B cell (primary cell): ENCODE measurements around the gene CTNNBL1. TPM values are rescaled to one million over a fixed set of nuclear protein-coding genes. Genes with fewer than 3 reads are reported as not detected.

Source experiments
- ATAC-seq: fragments of 200-7000 bp; cut with Tn5 transposase; one replicate; pipeline ENCODE4 v1.10.0; 2021; ENCODE audit warnings: low read depth, mild to moderate bottlenecking, moderate number of reproducible peaks, moderate library complexity
- CTCF ChIA-PET: fragments of 350-600 bp; sonication (Branson Sonifier 250); formaldehyde crosslinking; loops from one replicate; lab custom pipeline; 2021; ENCODE audit warnings: antibody characterized with exemption, inconsistent platforms; lab: Charles Lee
- POLR2A ChIA-PET: fragments of 350-600 bp; sonication (Branson Sonifier 250); formaldehyde crosslinking; loops from one replicate; lab custom pipeline; 2021; ENCODE audit warnings: antibody characterized with exemption; lab: Charles Lee
- DNase-seq: peaks from one replicate; pipeline ENCODE4 v3.0.0; 2013
- H2AFZ ChIP-seq: 2 replicates; pipeline ENCODE4 v1.6.1; 2012; ENCODE audit warnings: mild to moderate bottlenecking, low read depth, low read length; ENCODE audit not compliant: insufficient read depth, poor library complexity, severe bottlenecking
- H3K27ac ChIP-seq, 2 donors: 1 replicate in 1 of 2; 2 replicates in 1 of 2; pipeline ENCODE4 v1.5.1; 2012 to 2013; ENCODE audit warnings: low read length in 2 of 2, mild to moderate bottlenecking in 2 of 2, moderate library complexity in 1 of 2
- H3K27me3 ChIP-seq, 4 experiments: fragments of 200-600 bp in 1 of 4; sonication (generic) in 1 of 4; replicated peaks in 1 of 4; 1 replicate in 2 of 4; 2 replicates in 2 of 4; pipeline versions ENCODE4 v1.6.1 to v1.7.0; 2013 to 2016; ENCODE audit warnings: low read length in 3 of 4, mild to moderate bottlenecking in 2 of 4, mixed read lengths in 1 of 4, moderate library complexity in 1 of 4; ENCODE audit not compliant: insufficient read depth in 4 of 4, control insufficient read depth in 3 of 4; ENCODE audit errors: control extremely low read depth in 1 of 4
- H3K36me3 ChIP-seq, 2 experiments: replicated peaks in 1 of 2; 1 replicate in 1 of 2; 2 replicates in 1 of 2; pipeline versions ENCODE4 v1.6.1 to v1.7.1; 2013; ENCODE audit warnings: low read length in 1 of 2; ENCODE audit not compliant: insufficient read depth in 2 of 2, control insufficient read depth in 1 of 2; ENCODE audit errors: control extremely low read depth in 1 of 2, extremely low read depth in 1 of 2
- H3K4me1 ChIP-seq, 2 donors: fragments of 200-600 bp in 1 of 2; sonication (generic) in 1 of 2; 1 replicate in 1 of 2; 2 replicates in 1 of 2; pipeline versions ENCODE4 v1.5.1 to v1.6.1; 2013 to 2017; ENCODE audit warnings: low read length in 2 of 2; ENCODE audit not compliant: control insufficient read depth in 2 of 2, insufficient read depth in 2 of 2
- H3K4me2 ChIP-seq: replicated peaks from 2 replicates; pipeline ENCODE3; 2012; ENCODE audit warnings: mild to moderate bottlenecking, low read depth, low read length; ENCODE audit not compliant: poor library complexity, severe bottlenecking
- H3K4me3 ChIP-seq, 5 experiments: fragments of 200-600 bp in 1 of 5; sonication (generic) in 1 of 5; 1 replicate in 3 of 5; 2 replicates in 2 of 5; pipeline versions ENCODE4 v1.5.1 to v1.7.0; 2011 to 2016; ENCODE audit warnings: low read length in 4 of 5, mild to moderate bottlenecking in 4 of 5, low read depth in 2 of 5, control low read depth in 1 of 5, moderate library complexity in 1 of 5; ENCODE audit not compliant: insufficient read depth in 1 of 5; ENCODE audit errors: control extremely low read depth in 1 of 5, extremely low read depth in 1 of 5
- H3K79me2 ChIP-seq: fragments of 200-600 bp; sonication (generic); one replicate; pipeline ENCODE4 v1.6.0; 2016; ENCODE audit warnings: low read length; ENCODE audit not compliant: control insufficient read depth, insufficient read depth
- H3K9ac ChIP-seq: fragments of 200-600 bp; sonication (generic); 2 replicates; pipeline ENCODE4 v1.6.1; 2017; ENCODE audit warnings: mild to moderate bottlenecking, low read length, moderate library complexity
- H3K9me3 ChIP-seq, 3 donors: one replicate each; pipeline versions ENCODE4 v1.6.1 to v1.7.1; 2013; ENCODE audit warnings: low read length in 2 of 3; ENCODE audit not compliant: control insufficient read depth in 2 of 3, insufficient read depth in 1 of 3; ENCODE audit errors: control extremely low read depth in 1 of 3
- H4K20me1 ChIP-seq: 2 replicates; pipeline ENCODE4 v1.6.0; 2012; ENCODE audit warnings: mild to moderate bottlenecking, low read length; ENCODE audit not compliant: insufficient read depth, control insufficient read depth, poor library complexity, severe bottlenecking
- H3K27ac Mint-ChIP-seq: one replicate; pipeline ENCODE4 v1.8.0; 2021; ENCODE audit warnings: mixed read lengths
- H3K27me3 Mint-ChIP-seq: one replicate; pipeline ENCODE4 v1.8.0; 2021; ENCODE audit warnings: mixed read lengths
- H3K4me1 Mint-ChIP-seq: one replicate; pipeline ENCODE4 v1.8.0; 2021; ENCODE audit warnings: mixed read lengths
- H3K4me3 Mint-ChIP-seq: one replicate; pipeline ENCODE4 v1.8.0; 2021; ENCODE audit warnings: mixed read lengths
- H3K9me3 Mint-ChIP-seq: one replicate; pipeline ENCODE4 v1.8.0; 2022; ENCODE audit warnings: mixed read lengths; ENCODE audit not compliant: insufficient read depth
- CTCF ChIP-seq: fragments of 200-600 bp; IDR thresholded peaks from one replicate; pipeline ENCODE4 v1.8.0; 2022; ENCODE audit warnings: antibody characterized with exemption, mild to moderate bottlenecking
- EZH2 ChIP-seq: IDR thresholded peaks from 2 replicates; pipeline ENCODE4 v1.6.1; 2012; ENCODE audit warnings: borderline replicate concordance, low read depth, mild to moderate bottlenecking, moderate library complexity, low read length; ENCODE audit not compliant: insufficient read depth, poor library complexity, severe bottlenecking
- WGBS: methylation state at CpG from one replicate; pipeline ENCODE4 v1.1.5; 2013; ENCODE audit warnings: missing lambda C conversion rate; ENCODE audit not compliant: insufficient coverage; 5-methylcytosine and 5-hydroxymethylcytosine counted together
- intact Hi-C: fragments of 100-400 bp; cut with micrococcal nuclease; formaldehyde crosslinking; loops from one replicate; pipeline ENCODE4 v1.10.0; 2022
- polyA plus RNA-seq: library from polyadenylated mRNA; depleted of rRNA; stranded (reverse); fragments of >200 nt; gene quantifications from 2 replicates; pipeline ENCODE4 v1.2.3, GENCODE V29; 2012
- total RNA-seq, 2 donors: library from RNA; stranded (reverse); fragments of 120-200 nt in 1 of 2; gene quantifications; 1 replicate in 1 of 2; 2 replicates in 1 of 2; pipeline versions ENCODE4 v1.2.3 to v1.2.4, GENCODE V29; 2013 to 2022

CTNNBL1 gene
- total and polyA plus RNA-seq, 2 donors (not counting 1 experiment from before 2014, with no cell fraction given), result 25.3 to 64.7 TPM

DNA sequence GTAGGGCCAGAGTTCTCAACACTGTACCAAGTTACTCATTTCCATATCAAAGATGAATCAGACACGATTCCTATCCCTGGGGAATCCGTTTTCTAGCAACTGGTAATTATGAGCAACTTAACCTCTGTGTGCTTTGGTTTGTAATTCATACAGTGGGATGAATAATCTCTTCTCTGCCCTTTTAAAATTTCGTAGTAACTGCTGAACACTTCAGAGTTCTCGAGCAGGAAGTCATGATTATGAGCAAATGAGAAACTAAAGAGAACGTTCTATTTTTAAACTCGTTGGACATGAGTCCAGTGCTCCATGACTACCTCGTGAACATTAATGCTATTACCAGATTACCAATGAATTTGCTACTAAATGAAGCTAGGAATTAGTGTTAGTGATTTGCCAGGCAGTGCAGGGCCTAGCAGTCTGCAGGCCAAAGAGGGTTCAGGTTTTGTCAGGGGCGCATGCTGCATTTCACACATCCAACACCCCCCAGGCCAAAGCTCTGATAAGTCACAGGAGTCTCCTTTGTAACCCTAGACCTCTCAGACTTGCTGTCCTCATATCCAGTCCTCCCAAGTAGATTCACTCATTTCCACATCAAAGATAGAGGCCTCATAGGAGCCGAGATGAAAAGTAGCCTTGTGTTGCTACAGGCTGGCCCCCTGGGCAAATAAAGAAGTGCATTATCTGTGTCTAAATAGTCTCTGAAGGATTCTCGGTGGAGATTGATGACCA lies 163.3 kb downstream of the CTNNBL1 start:
- DNase-seq (no peak), ATAC-seq (no peak)
- Histone ChIP-seq H4K20me1 (no peaks in the 10 kb centered on the region), H3K4me3 (no peak overlapping the region), H3K27me3 (no peaks in the 10 kb centered on the region), H3K9me3 (no peaks in the 10 kb centered on the region), H3K9ac (no peak overlapping the region), H3K27ac (no peak overlapping the region), H3K4me2 (no peak overlapping the region), H3K36me3 (peaks cover 2 to 66% of the 10 kb centered on the region in 2 experiments), H3K4me1 (no peaks in the 10 kb centered on the region), H3K79me2 (no peaks in the 10 kb centered on the region), H2AFZ (no peak overlapping the region)
- TF ChIP-seq EZH2, result no peak
- TF ChIP-seq CTCF, result no peak
- no peaks in the 10 kb centered on the region for H3K9me3 Mint-ChIP-seq
- H3K4me1 Mint-ChIP-seq, result peaks cover 4% of the 10 kb centered on the region
- no peak overlapping the region for H3K4me3 Mint-ChIP-seq
- H3K27ac Mint-ChIP-seq, result no peak overlapping the region
- POLR2A ChIA-PET, result no interaction called here
- WGBS, result 90% methylated on average over 5 of the region's 10 CpGs
- H3K27me3 Mint-ChIP-seq, result no peaks in the 10 kb centered on the region
- intact Hi-C loops, result no loop called here
- CTCF ChIA-PET, result interaction anchor here (0.5 to 1.5 kb wide), 3 partner anchors 16 to 1843 kb away, joined by 3 read pairs; no protein-coding TSS in a partner anchor

- no peak overlapping the region for H3K4me3 ChIP-seq
- H2AFZ ChIP-seq, result no peak overlapping the region
- H3K4me2 ChIP-seq, result no peak overlapping the region
- TF ChIP-seq EZH2 (no peak), CTCF (no peak)
- no peaks in the 10 kb centered on the region for H3K27me3 Mint-ChIP-seq
- H3K27ac ChIP-seq, result no peak overlapping the region
- no peaks in the 10 kb centered on the region for H3K4me1 Mint-ChIP-seq
- H3K79me2 ChIP-seq, result no peaks in the 10 kb centered on the region
- POLR2A ChIA-PET, result no interaction called here
- H3K36me3 ChIP-seq, result peaks cover 2 to 66% of the 10 kb centered on the region in 2 experiments
- ATAC-seq, result no peak
- H3K4me3 Mint-ChIP-seq, result no peak overlapping the region
- H3K4me1 ChIP-seq, result no peaks in the 10 kb centered on the region
- no peaks in the 10 kb centered on the region for H4K20me1 ChIP-seq
- no peak for DNase-seq
- H3K27me3 ChIP-seq, result no peaks in the 10 kb centered on the region
- H3K9ac ChIP-seq, result no peak overlapping the region
- CTCF ChIA-PET, result no interaction called here
- H3K9me3 ChIP-seq, result no peaks in the 10 kb centered on the region
- no peaks in the 10 kb centered on the region for H3K9me3 Mint-ChIP-seq
- 86% methylated on average over 7 of the region's 15 CpGs for WGBS
- H3K27ac Mint-ChIP-seq, result no peak overlapping the region
- intact Hi-C loops, result no loop called here
Measured at GRCh38 chr20:37859406-37860171, 165.8 kb downstream of the CTNNBL1 start.
